A549 (cell line): Measurements from ENCODE around the gene KRT35. TPM values are rescaled to one million over a fixed set of nuclear protein-coding genes. Genes with fewer than 3 reads are reported as not detected.

Experiments used
- ATAC-seq, 2 experiments: fragments of 200-7000 bp in 1 of 2; fragments of >200 bp in 1 of 2; cut with Nextera tagmentation in 1 of 2; cut with Tn5 transposase in 1 of 2; 3 replicates each; pipeline versions ENCODE4 v1.8.0 to v1.9.1; 2018 to 2020; ENCODE audit warnings: mild to moderate bottlenecking in 1 of 2, moderate library complexity in 1 of 2
- CTCF ChIA-PET: fragments of 300-600 bp; sonication (Branson Sonifier 250); formaldehyde crosslinking; extraction: SDS; loops from one replicate; lab custom pipeline; 2021; ENCODE audit warnings: antibody characterized with exemption, inconsistent platforms; lab: Yijun Ruan, JAX
- POLR2A ChIA-PET: fragments of 350-600 bp; formaldehyde crosslinking; extraction: SDS; loops from one replicate; lab custom pipeline; 2021; ENCODE audit warnings: antibody characterized with exemption, inconsistent platforms; lab: Yijun Ruan, JAX
- DNase-seq, 2 experiments: peaks; one replicate each; pipeline versions ENCODE4 v3.0.0 to v3.0.0-alpha.2; 2011 to 2016; ENCODE audit warnings: low read depth in 1 of 2, low spot score in 1 of 2
- FAIRE-seq: peaks from 2 replicates; lab custom pipeline; 2011; peaks lifted over from hg19 to GRCh38; lab: Jason Lieb, UNC
- H3K27ac ChIP-seq, 2 experiments: fragments of >200 bp; sonication (Bioruptor Twin); formaldehyde crosslinking; 3 replicates each; pipeline ENCODE4 v1.5.1; 2016 to 2017
- H3K4me1 ChIP-seq: fragments of >200 bp; sonication (Bioruptor Twin); formaldehyde crosslinking; 3 replicates; pipeline ENCODE4 v1.6.1; 2016
- H3K4me2 ChIP-seq: fragments of >200 bp; sonication (Bioruptor Twin); formaldehyde crosslinking; 3 replicates; pipeline ENCODE4 v1.6.1; 2016
- H3K4me3 ChIP-seq: fragments of >200 bp; sonication (Bioruptor Twin); formaldehyde crosslinking; 3 replicates; pipeline ENCODE4 v1.5.1; 2016
- H3K9me3 ChIP-seq: fragments of >200 bp; sonication (Bioruptor Twin); formaldehyde crosslinking; 3 replicates; pipeline ENCODE4 v1.6.1; 2016
- ATOH8 ChIP-seq: fragments of 250-450 bp; sonication (Bioruptor Pico); IDR thresholded peaks from 2 replicates; pipeline ENCODE4 v1.5.0; 2020; ENCODE audit warnings: low read depth, mild to moderate bottlenecking, moderate library complexity
- CBX8 ChIP-seq: fragments of 200-600 bp; sonication (generic); IDR thresholded peaks from 2 replicates; pipeline ENCODE4 v1.6.1; 2016
- EHMT2 ChIP-seq: fragments of 200-600 bp; sonication (generic); IDR thresholded peaks from 2 replicates; pipeline ENCODE4 v1.6.1; 2016; ENCODE audit warnings: antibody characterized with exemption, low read depth, mild to moderate bottlenecking, moderate library complexity
- GATA3 ChIP-seq: IDR thresholded peaks from 2 replicates; pipeline ENCODE4 v1.6.1; 2012; ENCODE audit warnings: borderline replicate concordance
- HEYL ChIP-seq: fragments of 250-450 bp; sonication (Bioruptor Pico); IDR thresholded peaks from 2 replicates; pipeline ENCODE4 v1.8.0; 2021; ENCODE audit warnings: mild to moderate bottlenecking, moderate library complexity
- HOXB5 ChIP-seq: fragments of 250-450 bp; sonication (Bioruptor Pico); IDR thresholded peaks from 2 replicates; pipeline ENCODE4 v1.5.0; 2020; ENCODE audit warnings: mild to moderate bottlenecking, moderate library complexity
- MAFK ChIP-seq: fragments of 450-650 bp; IDR thresholded peaks from 2 replicates; pipeline ENCODE4 v1.6.1; 2014; ENCODE audit not compliant: partially characterized antibody
- PHF8 ChIP-seq: fragments of 200-600 bp; sonication (generic); IDR thresholded peaks from 2 replicates; pipeline ENCODE4 v1.6.1; 2016; ENCODE audit warnings: low read depth, mild to moderate bottlenecking, antibody characterized with exemption, moderate library complexity, borderline replicate concordance
- RCOR1 ChIP-seq: fragments of 150-350 bp; IDR thresholded peaks from 2 replicates; pipeline ENCODE4 v1.6.1; 2014; ENCODE audit warnings: antibody characterized with exemption, low read length, low read depth
- TP53 ChIP-seq: fragments of 250-450 bp; sonication (Bioruptor Pico); IDR thresholded peaks from 2 replicates; pipeline ENCODE4 v1.5.0; 2021; ENCODE audit warnings: mild to moderate bottlenecking, moderate library complexity
- USF2 ChIP-seq: fragments of 450-650 bp; IDR thresholded peaks from 2 replicates; pipeline ENCODE4 v1.6.1; 2014; ENCODE audit warnings: antibody characterized with exemption
- ZC3H11A ChIP-seq: fragments of 450-650 bp; IDR thresholded peaks from 2 replicates; pipeline ENCODE4 v1.6.1; 2014; ENCODE audit warnings: antibody characterized with exemption, mild to moderate bottlenecking
- ZFP36 ChIP-seq: fragments of 450-650 bp; IDR thresholded peaks from 2 replicates; pipeline ENCODE4 v1.6.1; 2014; ENCODE audit warnings: borderline replicate concordance; ENCODE audit not compliant: partially characterized antibody
- WGBS: methylation state at CpG from one replicate; pipeline ENCODE4 v1.1.6; 2017; ENCODE audit errors: missing lambda C conversion rate; 5-methylcytosine and 5-hydroxymethylcytosine counted together
- polyA plus RNA-seq, 4 experiments: library from polyadenylated mRNA; depleted of rRNA in 3 of 4; stranded (reverse); fragments of >200 nt; fragmentation: RNase III in 1 of 4; extraction: RNeasy Plus Mini Kit Qiagen cat#74134 plus additional on column Dnase treatment in 1 of 4; gene quantifications; 2 replicates in 3 of 4; 3 replicates in 1 of 4; pipeline ENCODE4 v1.2.3, GENCODE V29; 2011 to 2017

The KRT35 gene
- polyA plus RNA-seq, 2 of the 4 experiments (the other 2 are of a cell fraction): not detected

- POLR2A ChIA-PET: no interaction called here
- no peak for ATAC-seq
- H3K9me3 ChIP-seq: no peaks in the 10 kb centered on the region
- peaks cover 6% of the 10 kb centered on the region; the same call in 1 of the 3 replicates for H3K4me1 ChIP-seq
- DNase-seq: no peak
- H3K4me2 ChIP-seq: no peak overlapping the region
- FAIRE-seq: no peak
- WGBS: 58% methylated on average over 7 of the region's 7 CpGs
- CTCF ChIA-PET: interaction anchor here (0.7 to 20.5 kb wide), 3 partner anchors 39 to 150 kb away, joined by 3 to 163 read pairs (median 3); no protein-coding TSS in a partner anchor
- TF ChIP-seq MAFK (peak; percentile 93), ZFP36 (no peak)
- H3K4me3 ChIP-seq: no peak overlapping the region
- no peak overlapping the region for H3K27ac ChIP-seq
These were observed 29.5 kb upstream of the KRT35 start for GRCh38 chr17:41510251-41511065.

- DNase-seq: no peak
- FAIRE-seq: no peak
- H3K9me3 ChIP-seq: no peaks in the 10 kb centered on the region
- ChIA-PET POLR2A (no interaction called here), CTCF (interaction anchor here (0.5 to 20.5 kb wide), 9 partner anchors 9 to 681 kb away, joined by 3 to 163 read pairs (median 4); no protein-coding TSS in a partner anchor)
- H3K4me3 ChIP-seq: no peak overlapping the region
- 65% methylated on average over 10 of the region's 10 CpGs for WGBS
- H3K4me1 ChIP-seq: peaks cover 6% of the 10 kb centered on the region; the same call in 1 of the 3 replicates
- ATAC-seq: no peak
- no peak overlapping the region for H3K4me2 ChIP-seq
- TF ChIP-seq CBX8 (no peak), EHMT2 (no peak), GATA3 (no peak), HOXB5 (CRISPR knock-in tag) (no peak), RCOR1 (no peak), TP53 (no peak), ZC3H11A (no peak), PHF8 (no peak)
- TF ChIP-seq, all 56 proteins: peak for 0
- H3K27ac ChIP-seq: 0 out of 6 replicates have a peak overlapping the region, but pooled peaks of 1 of the 2 experiments have one; percentile 5
These were observed 26.4 kb upstream of the KRT35 start for GRCh38 chr17:41507315-41507880.

GRCh38 chr17:41505809-41506767 is 25.1 kb upstream of the KRT35 start:
- CTCF ChIA-PET: interaction anchor here (0.7 to 20.5 kb wide), 11 partner anchors 9 to 886 kb away, joined by 3 to 163 read pairs (median 3); partner anchors contain the start of genes KRT15 and KRT36
- H3K27ac ChIP-seq: no peak overlapping the region

More at GRCh38 chr17:41505809-41506767, 25.1 kb upstream of the KRT35 start:
- WGBS: 75% methylated on average over 14 of the region's 14 CpGs
- TF ChIP-seq HEYL (CRISPR knock-in tag): no peak
- TF ChIP-seq USF2: no peak
- no peak for TF ChIP-seq ATOH8 (CRISPR knock-in tag)
- TF ChIP-seq HOXB5 (CRISPR knock-in tag): no peak
- ATAC-seq (no peak), FAIRE-seq (no peak), DNase-seq (no peak)
- Histone ChIP-seq H3K9me3 (no peaks in the 10 kb centered on the region), H3K4me1 (peaks cover 4% of the 10 kb centered on the region; the same call in 1 of the 3 replicates), H3K4me2 (no peak overlapping the region), H3K4me3 (no peak overlapping the region)
- POLR2A ChIA-PET: interaction anchor here (1.5 kb wide), 1 partner anchor 24 kb away, joined by 3 read pairs; no protein-coding TSS in a partner anchor
